ENCODE measurements around the gene ACSM2B.
"Not testable (repeated sequence)": the region's sequence is repeated elsewhere in the genome, so short reads cannot be mapped to it uniquely, and the experiment has no call there.

Gene ACSM2B

GRCh38 chr16:20520103-20520502 is 56.1 kb downstream of the ACSM2B start:
- no peak for DNase-seq

GRCh38 chr16:20519231-20519630 is 56.9 kb downstream of the ACSM2B start:
- no peak for DNase-seq

- DNase-seq, result no peak
Measured at GRCh38 chr16:20517149-20517548, 59.0 kb downstream of the ACSM2B start.

- no peak for DNase-seq
Measured at GRCh38 chr16:20515688-20516090, 60.5 kb downstream of the ACSM2B start.

GRCh38 chr16:20510323-20510722 is 65.8 kb downstream of the ACSM2B start:
- no peak for DNase-seq

- DNase-seq, result no peak
Measured at GRCh38 chr16:20507280-20507679, 68.9 kb downstream of the ACSM2B start.

- DNase-seq, result no peak
Measured at GRCh38 chr16:20504418-20504817, 71.7 kb downstream of the ACSM2B start.

- DNase-seq, result not testable (repeated sequence)
Measured at GRCh38 chr16:20491448-20491847, 84.7 kb downstream of the ACSM2B start.

- not testable (repeated sequence) for DNase-seq
Measured at GRCh38 chr16:20490994-20491393, 85.2 kb downstream of the ACSM2B start.
